Upper lobe of left lung (tissue), 4 donors: ENCODE measurements around the gene STAC.

Source experiments
- EP300 ChIP-seq, 4 donors: sonication (generic); formaldehyde crosslinking; IDR thresholded peaks; one replicate each; pipeline ENCODE4 v1.5.1; 2017; ENCODE audit warnings: antibody characterized with exemption in 4 of 4, control low read depth in 2 of 4
- POLR2AphosphoS5 ChIP-seq, 2 donors: sonication (generic); formaldehyde crosslinking; IDR thresholded peaks; one replicate each; pipeline ENCODE4 v1.5.1; 2017; ENCODE audit warnings: antibody characterized with exemption in 2 of 2
- TF ChIP-seq, protein P1 (sequence below), 6 experiments: fragments of 450-650 bp in 4 of 6; fragments of 200-600 bp in 2 of 6; sonication (generic) in 2 of 6; IDR thresholded peaks; one replicate each; pipeline ENCODE4 v1.5.1; 2016 to 2019; ENCODE audit warnings: antibody characterized with exemption in 6 of 6

DNA sequence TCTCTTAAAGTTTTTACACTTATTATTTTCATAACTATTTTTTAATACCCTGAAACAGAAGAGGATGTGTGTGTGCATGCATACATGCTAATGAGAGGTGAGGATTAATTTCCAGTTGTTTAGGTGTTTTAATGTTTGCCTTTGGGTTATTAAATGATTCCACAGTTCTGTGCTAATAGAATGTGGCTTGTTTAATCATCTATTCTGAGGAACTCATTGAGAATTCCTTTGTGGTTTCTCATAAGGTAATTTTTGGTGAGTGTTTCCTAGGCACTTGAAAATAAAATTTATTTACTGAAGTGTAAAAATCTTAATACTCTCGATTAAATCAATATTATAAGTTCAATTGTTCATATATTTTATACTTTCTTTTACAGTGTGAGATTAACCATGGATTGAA lies 38.0 kb downstream of the STAC start:
- TF ChIP-seq, protein P1, sequence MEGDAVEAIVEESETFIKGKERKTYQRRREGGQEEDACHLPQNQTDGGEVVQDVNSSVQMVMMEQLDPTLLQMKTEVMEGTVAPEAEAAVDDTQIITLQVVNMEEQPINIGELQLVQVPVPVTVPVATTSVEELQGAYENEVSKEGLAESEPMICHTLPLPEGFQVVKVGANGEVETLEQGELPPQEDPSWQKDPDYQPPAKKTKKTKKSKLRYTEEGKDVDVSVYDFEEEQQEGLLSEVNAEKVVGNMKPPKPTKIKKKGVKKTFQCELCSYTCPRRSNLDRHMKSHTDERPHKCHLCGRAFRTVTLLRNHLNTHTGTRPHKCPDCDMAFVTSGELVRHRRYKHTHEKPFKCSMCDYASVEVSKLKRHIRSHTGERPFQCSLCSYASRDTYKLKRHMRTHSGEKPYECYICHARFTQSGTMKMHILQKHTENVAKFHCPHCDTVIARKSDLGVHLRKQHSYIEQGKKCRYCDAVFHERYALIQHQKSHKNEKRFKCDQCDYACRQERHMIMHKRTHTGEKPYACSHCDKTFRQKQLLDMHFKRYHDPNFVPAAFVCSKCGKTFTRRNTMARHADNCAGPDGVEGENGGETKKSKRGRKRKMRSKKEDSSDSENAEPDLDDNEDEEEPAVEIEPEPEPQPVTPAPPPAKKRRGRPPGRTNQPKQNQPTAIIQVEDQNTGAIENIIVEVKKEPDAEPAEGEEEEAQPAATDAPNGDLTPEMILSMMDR (IDR thresholded peaks at IDR 0.05) = no peak
- TF ChIP-seq EP300 (IDR thresholded peaks at IDR 0.05) = no peak
- TF ChIP-seq POLR2AphosphoS5 (IDR thresholded peaks at IDR 0.05) = no peak
